Astrocyte of the cerebellum (primary cell): Measurements from ENCODE around the gene ASIP.
"Not testable (repeated sequence)": the region's sequence is repeated elsewhere in the genome, so short reads cannot be mapped to it uniquely, and the experiment has no call there.

Experiments
- DNase-seq: peaks from one replicate; pipeline ENCODE4 v3.0.0-alpha.2; 2011; ENCODE audit warnings: low read depth
- H3K4me3 ChIP-seq: 2 replicates; pipeline ENCODE4 v1.5.1; 2011; ENCODE audit warnings: mild to moderate bottlenecking, low read depth, low read length, moderate library complexity
- in situ Hi-C: cut with HindIII; loops from 2 replicates; pipeline ENCODE4 v1.10.0; 2017; ENCODE audit warnings: low sequenced_read_pairs
- TF ChIP-seq, protein P1 (sequence below): IDR thresholded peaks from 2 replicates; pipeline ENCODE4 v1.5.1; 2012; ENCODE audit warnings: low read length, low read depth, moderate library complexity, mild to moderate bottlenecking; ENCODE audit errors: missing control alignments

ASIP gene

GRCh38 chr20:34251619-34252018 lies 10.4 kb downstream of the ASIP start:
- in situ Hi-C loops = no loop called here
- TF ChIP-seq, protein P1, sequence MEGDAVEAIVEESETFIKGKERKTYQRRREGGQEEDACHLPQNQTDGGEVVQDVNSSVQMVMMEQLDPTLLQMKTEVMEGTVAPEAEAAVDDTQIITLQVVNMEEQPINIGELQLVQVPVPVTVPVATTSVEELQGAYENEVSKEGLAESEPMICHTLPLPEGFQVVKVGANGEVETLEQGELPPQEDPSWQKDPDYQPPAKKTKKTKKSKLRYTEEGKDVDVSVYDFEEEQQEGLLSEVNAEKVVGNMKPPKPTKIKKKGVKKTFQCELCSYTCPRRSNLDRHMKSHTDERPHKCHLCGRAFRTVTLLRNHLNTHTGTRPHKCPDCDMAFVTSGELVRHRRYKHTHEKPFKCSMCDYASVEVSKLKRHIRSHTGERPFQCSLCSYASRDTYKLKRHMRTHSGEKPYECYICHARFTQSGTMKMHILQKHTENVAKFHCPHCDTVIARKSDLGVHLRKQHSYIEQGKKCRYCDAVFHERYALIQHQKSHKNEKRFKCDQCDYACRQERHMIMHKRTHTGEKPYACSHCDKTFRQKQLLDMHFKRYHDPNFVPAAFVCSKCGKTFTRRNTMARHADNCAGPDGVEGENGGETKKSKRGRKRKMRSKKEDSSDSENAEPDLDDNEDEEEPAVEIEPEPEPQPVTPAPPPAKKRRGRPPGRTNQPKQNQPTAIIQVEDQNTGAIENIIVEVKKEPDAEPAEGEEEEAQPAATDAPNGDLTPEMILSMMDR = no peak
- no peak for DNase-seq
- no peak overlapping the region for H3K4me3 ChIP-seq

- in situ Hi-C loops, H3K4me3 ChIP-seq, DNase-seq: not testable (repeated sequence)
Observed at GRCh38 chr20:34252431-34253086, 11.3 kb downstream of the ASIP start.

DNA sequence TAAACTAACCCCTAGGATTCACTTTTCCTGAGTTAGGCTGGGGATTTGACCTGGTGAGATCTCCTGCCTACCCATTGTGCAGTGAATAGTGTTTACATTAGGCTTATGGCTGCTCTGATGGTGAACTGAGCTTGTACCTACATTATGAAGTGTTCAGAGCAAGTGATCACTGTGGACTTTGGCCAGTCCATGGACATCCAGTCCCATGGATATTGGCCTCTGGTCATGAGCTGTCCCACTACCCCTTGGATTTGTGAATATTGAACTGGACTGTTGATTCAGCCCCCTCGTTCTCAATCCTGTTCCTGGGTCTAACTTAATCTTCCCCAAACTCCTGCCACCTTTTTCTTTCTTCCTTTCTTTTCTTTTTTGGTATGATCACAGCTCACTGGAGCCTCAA lies 13.8 kb downstream of the ASIP start:
- TF ChIP-seq, protein P1 = no peak
- no peak for DNase-seq
- no peak overlapping the region for H3K4me3 ChIP-seq
- in situ Hi-C loops = no loop called here

- TF ChIP-seq, protein P1 = no peak
- no peak for DNase-seq
- in situ Hi-C loops = no loop called here
- H3K4me3 ChIP-seq = no peak overlapping the region
Observed at GRCh38 chr20:34256629-34257124, 15.5 kb downstream of the ASIP start.

- no peak overlapping the region for H3K4me3 ChIP-seq
- in situ Hi-C loops = no loop called here
- TF ChIP-seq, protein P1 = no peak
- DNase-seq = no peak
Observed at GRCh38 chr20:34260208-34260942, 19.2 kb downstream of the ASIP start.

GRCh38 chr20:34262488-34263288 lies 21.5 kb downstream of the ASIP start:
- in situ Hi-C loops = no loop called here
- TF ChIP-seq, protein P1 = no peak
- no peak overlapping the region for H3K4me3 ChIP-seq
- DNase-seq = no peak

DNA sequence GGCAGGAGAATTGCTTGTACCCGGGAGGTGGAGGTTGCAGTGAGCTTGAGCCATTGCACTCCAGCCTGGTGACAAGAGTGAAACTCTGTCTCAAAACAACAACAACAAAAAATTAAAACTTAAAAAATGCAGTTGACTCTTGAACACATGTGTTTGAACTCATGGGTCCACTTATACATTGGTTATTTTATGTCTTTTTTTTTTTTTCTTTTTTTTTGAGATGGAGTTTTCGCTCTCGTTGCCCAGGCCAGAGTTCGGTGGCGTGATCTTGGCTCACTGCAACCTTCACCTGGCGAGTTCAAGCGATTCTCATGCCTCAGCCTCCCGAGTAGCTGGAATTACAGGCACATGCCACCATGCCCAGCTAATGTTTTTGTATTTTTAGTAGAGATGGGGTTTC lies 22.2 kb downstream of the ASIP start:
- H3K4me3 ChIP-seq, DNase-seq, in situ Hi-C loops: not testable (repeated sequence)
